Upper lobe of left lung (tissue), 6 donors: ENCODE data around the gene SLC6A19. TPM values are rescaled to one million over a fixed set of nuclear protein-coding genes. Genes with fewer than 3 reads are reported as not detected.

Experiments used
- ATAC-seq, 2 donors: fragments of 200-7000 bp; cut with Tn5 transposase; one replicate each; pipeline ENCODE4 v1.9.1; 2022; ENCODE audit warnings: mild to moderate bottlenecking in 2 of 2, moderate library complexity in 2 of 2; ENCODE audit not compliant: low FRiP score in 2 of 2
- DNase-seq, 2 donors: peaks; one replicate each; pipeline ENCODE4 v3.0.0-alpha.2; 2019 to 2020
- H3K27ac ChIP-seq, 4 donors: fragments of 200-600 bp; sonication (generic); one replicate each; pipeline ENCODE4 v1.5.1; 2016 to 2019
- H3K27me3 ChIP-seq, 4 donors: fragments of 200-600 bp; sonication (generic); one replicate each; pipeline ENCODE4 v1.5.1; 2017 to 2019
- H3K36me3 ChIP-seq, 4 donors: fragments of 200-600 bp; sonication (generic); one replicate each; pipeline ENCODE4 v1.5.1; 2016 to 2019
- H3K4me1 ChIP-seq, 4 donors: fragments of 200-600 bp; sonication (generic); one replicate each; pipeline ENCODE4 v1.5.1; 2018 to 2019
- H3K4me3 ChIP-seq, 4 donors: fragments of 200-600 bp; sonication (generic); one replicate each; pipeline ENCODE4 v1.5.1; 2017 to 2019; ENCODE audit warnings: mild to moderate bottlenecking in 2 of 4, moderate library complexity in 1 of 4
- H3K9me3 ChIP-seq, 4 donors: fragments of 200-600 bp; sonication (generic); one replicate each; pipeline ENCODE4 v1.5.1; 2018 to 2019
- CTCF ChIP-seq, 6 experiments: fragments of 450-650 bp in 4 of 6; fragments of 200-600 bp in 2 of 6; sonication (generic) in 2 of 6; IDR thresholded peaks; one replicate each; pipeline ENCODE4 v1.5.1; 2016 to 2019; ENCODE audit warnings: antibody characterized with exemption in 6 of 6
- EP300 ChIP-seq, 4 donors: sonication (generic); formaldehyde crosslinking; IDR thresholded peaks; one replicate each; pipeline ENCODE4 v1.5.1; 2017; ENCODE audit warnings: antibody characterized with exemption in 4 of 4, control low read depth in 2 of 4
- POLR2A ChIP-seq, 4 donors: fragments of 450-650 bp; IDR thresholded peaks; one replicate each; pipeline ENCODE4 v1.5.1; 2016 to 2017; ENCODE audit warnings: antibody characterized with exemption in 4 of 4, mild to moderate bottlenecking in 2 of 4
- POLR2AphosphoS5 ChIP-seq, 2 donors: sonication (generic); formaldehyde crosslinking; IDR thresholded peaks; one replicate each; pipeline ENCODE4 v1.5.1; 2017; ENCODE audit warnings: antibody characterized with exemption in 2 of 2
- WGBS, 2 donors: methylation state at CpG; one replicate each; pipeline ENCODE4 v1.1.5; 2017 to 2018; 5-methylcytosine and 5-hydroxymethylcytosine counted together
- total RNA-seq, 6 donors: library from RNA; depleted of rRNA in 4 of 6; stranded (reverse); fragments of >200 nt in 4 of 6; gene quantifications; one replicate each; pipeline versions ENCODE4 v1.1.0 to v1.2.1, GENCODE V29; 2016 to 2021
- donor health status: DM: no; HTN: no; CAD: no; lungs with moderate emphysema.
- donor health status: DM: no; HTN: yes; CAD: no; lungs with severe emphysema.

The SLC6A19 gene
- total RNA-seq, 6 donors from 2014 or later, result 0.03 to 0.06 TPM; not detected in 4

- H3K27me3 ChIP-seq, result no peaks in the 10 kb centered on the region
- peaks cover 0 to 8% (median 6%) of the 10 kb centered on the region in 4 donors for H3K4me1 ChIP-seq
- H3K9me3 ChIP-seq, result no peaks in the 10 kb centered on the region
- 69 to 85% methylated on average over 16 to 27 of the region's 27 CpGs for WGBS, 2 donors
- H3K4me3 ChIP-seq, result no peak overlapping the region
- peak in 1 of 2 donors; percentile 61 for DNase-seq
- H3K27ac ChIP-seq, result no peak overlapping the region
- TF ChIP-seq POLR2AphosphoS5 (IDR thresholded peaks at IDR 0.05) (no peak), POLR2A (IDR thresholded peaks at IDR 0.05) (no peak), CTCF (IDR thresholded peaks at IDR 0.05) (no peak), EP300 (IDR thresholded peaks at IDR 0.05) (no peak)
- no peaks in the 10 kb centered on the region for H3K36me3 ChIP-seq
- no peak for ATAC-seq
Measured at GRCh38 chr5:1181451-1182359, 19.7 kb upstream of the SLC6A19 start.

GRCh38 chr5:1182360-1182632 lies 19.1 kb upstream of the SLC6A19 start:
- H3K27me3 ChIP-seq, result no peaks in the 10 kb centered on the region
- no peaks in the 10 kb centered on the region for H3K36me3 ChIP-seq
- no peak overlapping the region for H3K27ac ChIP-seq
- ATAC-seq (no peak), DNase-seq (no peak)
- no peaks in the 10 kb centered on the region for H3K9me3 ChIP-seq
- WGBS, 2 donors, result 81 to 95% methylated on average over 5 to 7 of the region's 7 CpGs
- H3K4me3 ChIP-seq, result no peak overlapping the region
- TF ChIP-seq POLR2AphosphoS5 (IDR thresholded peaks at IDR 0.05), result no peak
- no peak for TF ChIP-seq CTCF (IDR thresholded peaks at IDR 0.05)
- no peak for TF ChIP-seq EP300 (IDR thresholded peaks at IDR 0.05)
- TF ChIP-seq POLR2A (IDR thresholded peaks at IDR 0.05), result no peak
- peaks cover 0 to 8% (median 6%) of the 10 kb centered on the region in 4 donors for H3K4me1 ChIP-seq

- TF ChIP-seq CTCF (IDR thresholded peaks at IDR 0.05) (no peak), POLR2A (IDR thresholded peaks at IDR 0.05) (no peak), POLR2AphosphoS5 (IDR thresholded peaks at IDR 0.05) (no peak), EP300 (IDR thresholded peaks at IDR 0.05) (no peak)
- DNase-seq (peak in 1 of 2 donors; percentile 47), ATAC-seq (no peak)
- 66 to 74% methylated on average over 15 to 31 of the region's 31 CpGs for WGBS, 2 donors
- H3K36me3 ChIP-seq, result no peaks in the 10 kb centered on the region
- H3K4me1 ChIP-seq, result peaks cover 0 to 8% (median 6%) of the 10 kb centered on the region in 4 donors
- no peak overlapping the region for H3K4me3 ChIP-seq
- H3K9me3 ChIP-seq, result no peaks in the 10 kb centered on the region
- H3K27ac ChIP-seq, result no peak overlapping the region
- no peaks in the 10 kb centered on the region for H3K27me3 ChIP-seq
Measured at GRCh38 chr5:1182633-1183423, 18.6 kb upstream of the SLC6A19 start.

- TF ChIP-seq EP300 (IDR thresholded peaks at IDR 0.05) (no peak), POLR2A (IDR thresholded peaks at IDR 0.05) (no peak), CTCF (IDR thresholded peaks at IDR 0.05) (no peak), POLR2AphosphoS5 (IDR thresholded peaks at IDR 0.05) (no peak)
- 79 to 80% methylated on average over 16 to 18 of the region's 18 CpGs for WGBS, 2 donors
- no peak for ATAC-seq
- DNase-seq, result peak in 1 of 2 donors; percentile 75
- Histone ChIP-seq H3K27me3 (no peaks in the 10 kb centered on the region), H3K27ac (no peak overlapping the region), H3K4me3 (no peak overlapping the region), H3K9me3 (no peaks in the 10 kb centered on the region), H3K36me3 (no peaks in the 10 kb centered on the region), H3K4me1 (peaks cover 0 to 8% (median 6%) of the 10 kb centered on the region in 4 donors)
Measured at GRCh38 chr5:1183424-1184162, 17.8 kb upstream of the SLC6A19 start.
